ENCODE results near the gene LIFR. TPM values are rescaled to one million over a fixed set of nuclear protein-coding genes. Genes with fewer than 3 reads are reported as not detected.

LIFR gene
- total RNA-seq, 1 donor from 2014 or later = 33.4 TPM

DNA sequence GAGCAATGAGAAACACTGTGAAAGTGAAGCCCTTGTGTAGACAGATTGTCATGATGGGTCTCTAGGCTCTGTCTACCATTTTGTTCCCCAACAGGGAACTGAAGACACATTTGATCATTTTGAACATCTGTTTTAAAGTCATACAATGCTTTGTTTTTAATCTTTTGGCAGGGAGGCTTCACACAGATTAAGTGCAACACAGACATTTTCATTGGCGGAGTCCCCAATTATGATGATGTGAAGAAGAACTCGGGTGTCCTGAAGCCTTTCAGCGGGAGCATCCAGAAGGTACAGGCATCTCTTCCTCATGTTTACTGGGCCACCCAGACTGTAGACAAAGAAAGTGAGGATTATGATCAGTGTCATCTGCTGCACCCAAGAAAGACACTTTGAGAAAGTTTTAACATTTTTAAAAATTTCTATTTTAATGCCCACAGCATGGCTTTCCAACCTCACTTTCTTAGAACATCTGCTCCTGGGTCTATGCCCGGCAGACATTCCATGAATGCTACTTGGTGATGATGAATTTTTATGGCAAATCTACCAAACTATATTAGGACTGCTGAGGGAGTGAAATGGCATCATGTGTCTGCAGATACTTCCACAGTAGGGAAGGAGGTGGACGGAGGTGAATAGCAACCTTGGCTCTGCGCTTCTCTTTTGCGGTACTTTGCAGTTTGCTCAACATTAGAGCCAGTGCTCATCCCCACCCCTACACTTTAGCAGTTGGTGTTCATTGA, 121.3 kb downstream of the LIFR start:
- Mint-ChIP-seq H3K27ac (no peak overlapping the region), H3K27me3 (peaks cover 5% of the 10 kb centered on the region), H3K4me3 (ENCODE audit: low read depth) (no peak overlapping the region), H3K36me3 (ENCODE audit: insufficient read depth) (no peaks in the 10 kb centered on the region), H3K4me1 (ENCODE audit: low read depth) (peaks cover 2% of the 10 kb centered on the region), H3K9me3 (ENCODE audit: low read depth) (no peaks in the 10 kb centered on the region)
- no peak for TF ChIP-seq CTCF (IDR thresholded peaks at IDR 0.05; ENCODE audit: unreplicated experiment)
- DNase-seq (ENCODE audit: low spot score, unreplicated experiment) = no peak

GRCh38 chr5:38433160-38433861, 123.1 kb downstream of the LIFR start:
- Mint-ChIP-seq H3K27ac (peak overlapping the region; percentile 76), H3K36me3 (ENCODE audit: insufficient read depth) (no peaks in the 10 kb centered on the region), H3K27me3 (peaks cover 5% of the 10 kb centered on the region), H3K4me1 (ENCODE audit: low read depth) (peaks cover 2% of the 10 kb centered on the region), H3K4me3 (ENCODE audit: low read depth) (no peak overlapping the region), H3K9me3 (ENCODE audit: low read depth) (no peaks in the 10 kb centered on the region)
- TF ChIP-seq CTCF (IDR thresholded peaks at IDR 0.05; ENCODE audit: unreplicated experiment) = no peak
- no peak for DNase-seq (ENCODE audit: low spot score, unreplicated experiment)

- peaks cover 5% of the 10 kb centered on the region for H3K27me3 Mint-ChIP-seq
- H3K36me3 Mint-ChIP-seq (ENCODE audit: insufficient read depth) = no peaks in the 10 kb centered on the region
- no peak overlapping the region for H3K4me3 Mint-ChIP-seq (ENCODE audit: low read depth)
- no peak overlapping the region for H3K27ac Mint-ChIP-seq
- no peak for TF ChIP-seq CTCF (IDR thresholded peaks at IDR 0.05; ENCODE audit: unreplicated experiment)
- no peaks in the 10 kb centered on the region for H3K9me3 Mint-ChIP-seq (ENCODE audit: low read depth)
- H3K4me1 Mint-ChIP-seq (ENCODE audit: low read depth) = peaks cover 2% of the 10 kb centered on the region
- no peak for DNase-seq (ENCODE audit: low spot score, unreplicated experiment)
Observed at GRCh38 chr5:38431242-38431853, 125.1 kb downstream of the LIFR start.

DNA sequence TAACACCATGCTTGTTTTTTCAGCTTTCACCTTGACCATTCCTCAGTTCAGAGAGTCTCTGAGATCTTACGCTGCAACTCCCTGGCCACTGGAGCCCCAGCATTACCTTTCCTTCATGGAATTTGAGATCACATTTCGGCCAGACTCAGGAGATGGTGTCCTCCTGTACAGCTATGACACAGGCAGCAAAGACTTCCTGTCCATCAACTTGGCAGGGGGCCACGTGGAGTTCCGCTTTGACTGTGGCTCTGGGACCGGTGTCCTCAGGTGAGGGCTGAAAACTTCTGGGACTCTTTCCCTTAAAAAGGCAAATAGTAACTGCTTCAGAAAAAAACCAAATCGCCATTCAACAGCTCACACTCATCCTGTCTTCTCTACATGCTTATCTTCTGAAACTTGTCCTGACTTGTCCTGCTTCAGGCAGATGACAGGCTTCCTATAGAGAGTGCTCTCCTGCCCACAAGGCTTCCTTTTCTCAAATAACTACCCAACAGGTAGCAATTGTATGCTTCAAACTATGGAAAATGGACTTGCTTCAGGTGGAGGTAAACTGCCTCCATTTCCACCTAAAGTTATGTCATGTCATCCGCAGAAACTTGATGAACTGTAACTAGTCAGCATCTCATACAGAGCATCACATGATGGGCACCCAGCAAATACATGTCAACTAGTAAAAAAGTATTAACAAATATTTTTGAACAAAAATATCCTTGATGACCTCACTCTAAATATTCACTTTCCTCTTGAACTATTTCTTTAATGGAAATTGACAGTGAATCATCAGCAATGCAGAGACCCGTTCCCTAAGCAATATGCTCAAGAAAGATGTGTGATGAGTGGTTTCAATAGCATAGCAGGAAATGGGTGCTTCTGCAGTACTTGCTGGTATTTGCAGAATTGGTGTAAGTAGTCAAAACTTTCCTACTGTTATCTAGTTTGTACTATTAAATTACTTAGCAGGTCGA, 129.2 kb downstream of the LIFR start:
- Mint-ChIP-seq H3K36me3 (ENCODE audit: insufficient read depth) (no peaks in the 10 kb centered on the region), H3K27me3 (peaks cover 5% of the 10 kb centered on the region), H3K4me3 (ENCODE audit: low read depth) (no peak overlapping the region), H3K27ac (no peak overlapping the region), H3K4me1 (ENCODE audit: low read depth) (no peaks in the 10 kb centered on the region), H3K9me3 (ENCODE audit: low read depth) (no peaks in the 10 kb centered on the region)
- no peak for TF ChIP-seq CTCF (IDR thresholded peaks at IDR 0.05; ENCODE audit: unreplicated experiment)
- no peak for DNase-seq (ENCODE audit: low spot score, unreplicated experiment)
